Heart right ventricle (tissue), 16 donors: ENCODE results near the gene FSTL3. TPM values are rescaled to one million over a fixed set of nuclear protein-coding genes. Genes with fewer than 3 reads are reported as not detected.

Experiments used
- ATAC-seq, 8 donors: fragments of 200-7000 bp; cut with Tn5 transposase; one replicate each; pipeline ENCODE4 v1.9.1; 2020; ENCODE audit warnings: mild to moderate bottlenecking in 8 of 8, moderate library complexity in 8 of 8, moderate number of reproducible peaks in 1 of 8
- DNase-seq, 2 donors: peaks; one replicate each; pipeline ENCODE4 v3.0.0-alpha.2; 2020
- H3K27ac ChIP-seq, 10 donors: fragments of 200-600 bp; sonication (generic) in 2 of 10; one replicate each; pipeline versions ENCODE4 v1.5.0 to v1.8.0; 2020 to 2022; ENCODE audit warnings: mild to moderate bottlenecking in 3 of 10
- H3K27me3 ChIP-seq, 7 donors: fragments of 200-600 bp; one replicate each; pipeline ENCODE4 v1.8.0; 2021 to 2022; ENCODE audit warnings: mild to moderate bottlenecking in 2 of 7
- H3K36me3 ChIP-seq, 9 donors: fragments of 200-600 bp; sonication (generic) in 1 of 9; one replicate each; pipeline versions ENCODE4 v1.5.0 to v1.8.0; 2020 to 2022; ENCODE audit warnings: mild to moderate bottlenecking in 2 of 9
- H3K4me1 ChIP-seq, 9 donors: fragments of 200-600 bp; sonication (generic) in 1 of 9; one replicate each; pipeline versions ENCODE4 v1.5.0 to v1.8.0; 2020 to 2022; ENCODE audit warnings: mild to moderate bottlenecking in 4 of 9
- H3K4me3 ChIP-seq, 10 donors: fragments of 200-600 bp; sonication (generic) in 2 of 10; one replicate each; pipeline versions ENCODE4 v1.5.0 to v1.8.0; 2020 to 2022; ENCODE audit warnings: mild to moderate bottlenecking in 7 of 10, moderate library complexity in 2 of 10
- H3K9me3 ChIP-seq, 11 donors: fragments of 200-600 bp in 10 of 11; sonication (generic) in 2 of 11; one replicate each; pipeline versions ENCODE4 v1.5.0 to v1.8.0; 2013 to 2022; ENCODE audit warnings: mild to moderate bottlenecking in 2 of 11, control low read depth in 1 of 11, moderate library complexity in 1 of 11
- CTCF ChIP-seq, 9 donors: fragments of 200-600 bp; sonication (generic) in 2 of 9; IDR thresholded peaks; one replicate each; pipeline versions ENCODE4 v1.5.0 to v1.8.0; 2021 to 2022; ENCODE audit warnings: antibody characterized with exemption in 9 of 9, mild to moderate bottlenecking in 5 of 9, moderate library complexity in 1 of 9
- WGBS, 2 donors: extraction: QIAGEN DNeasy Blood & Tissue Kit; methylation state at CpG; one replicate each; pipeline ENCODE4 v1.1.7; 2013; ENCODE audit warnings: inconsistent platforms in 1 of 2; 5-methylcytosine and 5-hydroxymethylcytosine counted together
- intact Hi-C, 10 donors: fragments of 100-400 bp; cut with DNase I; formaldehyde crosslinking; loops; one replicate each; pipeline versions ENCODE4 v1.11.1 to v1.14.2; 2022
- polyA plus RNA-seq, 2 donors: library from polyadenylated mRNA; stranded (reverse); fragments of 200-250 nt; gene quantifications; one replicate each; pipeline ENCODE4 v1.2.3, GENCODE V29; 2013
- total RNA-seq, 10 donors: library from RNA; stranded (reverse); fragmentation: NEBNext Ultra II Directional in 3 of 10; extraction: Animal tissue kit (Norgen Biotek cat#: 25700) in 3 of 10; gene quantifications; one replicate each; pipeline versions ENCODE4 v1.2.1 to v1.2.4, GENCODE V29; 2021 to 2023
- donor health status: Arrhythmogenic right ventricular cardiomyopathy.
- donor health status: ischemic (EF 13 %, LVEDD 7.1; RV severe dilation, severe dysfunction).
- donor health status: healthy with polysubstance abuse.
- donor health status: DM: no; HTN: yes; CAD: no.
- donor health status: DM: no; HTN: no; CAD: no.
- donor health status: ischemic (EF 25% LVEDD 6.9; RV normal size, moderate dysfunction).
- donor health status: ischemic (EF 25% LVEDD 5.7; RV mildly dilated, moderate dysfunction).
- donor health status: healthy.
- donor health status: DM: yes; HTN: yes; CAD: no.
- donor health status: Ischemic cardiomyopathy.
- donor health status: ischemic (EF 35%, LVEDD 5.7; RV mildly dilated, moderate dysfunction).
- donor health status: nonischemic (EF 11% LVEDD 7.7; RV severe dilation, severe dysfunction).
- donor health status: DM: yes; HTN: yes; CAD: no.
- donor health status: PGD.
- donor health status: ischemic (EF 29% LVEDD 5.4; RV normal size, mild dysfunction).
- donor health status: nonischemic (EF 23%, LVEDD 6.1; RV moderate dilation, normal function).

The FSTL3 gene
- total and polyA plus RNA-seq, 12 donors, result 33.4 to 279 (median 84.7) TPM

DNA sequence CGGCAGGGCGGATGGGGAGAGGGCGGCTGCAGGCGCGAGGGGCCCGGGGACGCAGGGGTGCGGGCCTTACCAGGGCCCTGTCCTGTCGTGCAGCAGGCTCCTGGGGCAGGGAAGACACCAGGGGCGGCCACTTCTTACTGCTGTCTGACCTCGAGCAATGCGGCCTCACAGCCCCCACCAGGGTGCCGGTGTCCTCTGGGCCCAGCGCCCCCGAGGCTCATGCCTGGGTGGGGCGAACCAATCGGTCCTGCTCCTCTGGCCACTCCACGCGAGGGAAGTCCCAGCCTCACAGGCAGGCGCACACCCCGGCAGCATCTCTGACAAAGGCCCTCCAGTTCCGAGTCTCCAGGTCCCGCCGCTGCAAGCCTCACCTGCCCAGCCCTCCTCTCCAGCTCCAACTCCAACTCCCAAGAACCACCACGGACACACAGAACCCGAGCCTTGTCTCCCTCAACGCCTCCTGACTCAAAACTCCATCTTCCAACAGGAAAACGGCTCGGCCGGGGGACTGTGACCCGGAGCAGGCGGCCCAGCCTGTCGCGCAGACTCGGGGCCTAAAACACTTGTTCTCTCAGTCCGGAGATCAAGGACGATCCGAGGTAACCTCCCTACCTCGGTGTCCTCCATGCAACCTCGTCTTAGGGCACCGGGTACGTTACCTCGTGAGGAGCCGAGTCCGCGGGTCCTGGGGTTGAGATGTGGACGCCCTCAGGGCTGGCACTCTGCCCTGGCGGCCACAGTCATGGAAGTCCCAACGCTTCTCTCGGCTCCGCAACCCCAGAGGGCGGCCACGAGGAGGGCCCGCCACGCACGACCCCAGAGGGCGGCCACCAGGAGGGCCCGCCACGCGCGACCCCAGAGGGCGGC, 30.0 kb upstream of the FSTL3 start:
- intact Hi-C loops, result no loop called here
- no peak for TF ChIP-seq CTCF (IDR thresholded peaks at IDR 0.05)
- WGBS, 2 donors, result 94% methylated on average over 62 of the region's 62 CpGs
- no peaks in the 10 kb centered on the region for H3K4me1 ChIP-seq
- ATAC-seq (no peak), DNase-seq (peak in 1 of 2 donors; percentile 17)
- peaks cover 3 to 63% (median 36%) of the 10 kb centered on the region in 9 donors for H3K36me3 ChIP-seq
- H3K4me3 ChIP-seq, result no peak overlapping the region
- no peaks in the 10 kb centered on the region for H3K9me3 ChIP-seq
- H3K27me3 ChIP-seq, result no peaks in the 10 kb centered on the region
- no peak overlapping the region for H3K27ac ChIP-seq

GRCh38 chr19:646779-647565, 29.2 kb upstream of the FSTL3 start:
- Histone ChIP-seq H3K27me3 (no peaks in the 10 kb centered on the region), H3K27ac (no peak overlapping the region), H3K4me1 (no peaks in the 10 kb centered on the region), H3K36me3 (peaks cover 5 to 71% (median 42%) of the 10 kb centered on the region in 9 donors), H3K4me3 (no peak overlapping the region), H3K9me3 (no peaks in the 10 kb centered on the region)
- ATAC-seq, result no peak
- intact Hi-C loops, result no loop called here
- no peak for TF ChIP-seq CTCF (IDR thresholded peaks at IDR 0.05)
- no peak for DNase-seq
- 94 to 95% methylated on average over 48 of the region's 48 CpGs for WGBS, 2 donors

DNA sequence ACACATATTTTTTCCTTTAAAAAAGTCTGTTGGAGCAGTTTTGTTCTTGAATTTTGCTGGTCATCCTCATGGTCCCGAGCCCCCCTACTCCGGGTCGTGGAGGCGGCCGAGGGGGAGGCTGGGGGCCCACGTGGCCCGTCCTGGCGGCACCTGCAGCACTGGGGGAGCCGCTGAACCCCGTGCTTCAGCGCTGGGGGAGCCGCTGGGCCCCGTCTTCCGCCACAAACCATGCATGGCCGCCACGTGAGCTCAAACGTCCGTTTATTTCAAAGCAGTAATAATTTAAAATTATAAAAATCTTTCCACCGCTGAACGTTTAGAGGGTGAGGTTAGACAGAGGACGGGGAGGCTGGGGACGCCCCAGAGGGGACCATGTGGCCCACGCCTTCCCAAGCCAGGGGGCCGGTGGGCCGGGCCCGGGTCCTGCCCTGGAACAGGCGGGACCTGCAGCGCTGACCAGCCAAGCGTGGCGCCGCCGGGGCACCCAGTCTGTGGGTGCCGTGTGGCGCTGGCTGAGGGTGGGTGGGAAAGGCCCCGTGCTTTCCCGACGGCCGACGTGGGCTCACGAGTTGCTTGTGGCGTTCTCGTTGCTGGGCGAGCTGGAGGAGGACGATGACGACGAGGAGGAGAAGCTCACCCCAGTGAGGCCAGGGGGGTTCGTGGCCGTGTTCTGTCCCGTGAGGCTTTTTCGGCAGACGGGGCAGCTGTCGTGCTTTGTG, 28.5 kb upstream of the FSTL3 start:
- WGBS, 2 donors, result 92 to 93% methylated on average over 52 of the region's 52 CpGs
- no peak for DNase-seq
- no peaks in the 10 kb centered on the region for H3K4me1 ChIP-seq
- ATAC-seq, result no peak
- no peaks in the 10 kb centered on the region for H3K27me3 ChIP-seq
- H3K27ac ChIP-seq, result no peak overlapping the region
- no peak overlapping the region for H3K4me3 ChIP-seq
- H3K9me3 ChIP-seq, result no peaks in the 10 kb centered on the region
- intact Hi-C loops, result no loop called here
- TF ChIP-seq CTCF (IDR thresholded peaks at IDR 0.05), result no peak
- H3K36me3 ChIP-seq, result peaks cover 5 to 79% (median 42%) of the 10 kb centered on the region in 9 donors

- Histone ChIP-seq H3K4me3 (no peak overlapping the region), H3K36me3 (peaks cover 5 to 85% (median 43%) of the 10 kb centered on the region in 9 donors), H3K9me3 (no peaks in the 10 kb centered on the region), H3K27ac (no peak overlapping the region), H3K27me3 (no peaks in the 10 kb centered on the region), H3K4me1 (no peaks in the 10 kb centered on the region)
- DNase-seq (no peak), ATAC-seq (no peak)
- no peak for TF ChIP-seq CTCF (IDR thresholded peaks at IDR 0.05)
- intact Hi-C loops, result no loop called here
- WGBS, 2 donors, result 90 to 91% methylated on average over 24 to 29 of the region's 29 CpGs
Observed at GRCh38 chr19:648305-648704, 27.9 kb upstream of the FSTL3 start.
